Liver (tissue), 9 donors: Measurements from ENCODE around the gene PCDH9. TPM values are rescaled to one million over a fixed set of nuclear protein-coding genes. Genes with fewer than 3 reads are reported as not detected.

Experiments used
- DNase-seq: peaks from one replicate; pipeline ENCODE4 v3.0.0-alpha.2; 2017; ENCODE audit warnings: low spot score
- H3K27ac ChIP-seq, 2 donors: one replicate each; pipeline ENCODE4 v1.7.0; 2013; ENCODE audit warnings: inconsistent platforms in 2 of 2, low read length in 2 of 2, control low read depth in 1 of 2, low read depth in 1 of 2, mild to moderate bottlenecking in 1 of 2
- H3K27me3 ChIP-seq, 4 donors: one replicate each; pipeline versions ENCODE4 v1.6.1 to v1.7.0; 2013; ENCODE audit warnings: low read length in 3 of 4, inconsistent platforms in 1 of 4, mild to moderate bottlenecking in 1 of 4, moderate library complexity in 1 of 4; ENCODE audit not compliant: control insufficient read depth in 4 of 4, insufficient read depth in 4 of 4
- H3K36me3 ChIP-seq, 4 donors: one replicate each; pipeline versions ENCODE4 v1.6.1 to v1.7.0; 2013; ENCODE audit warnings: low read length in 3 of 4, mild to moderate bottlenecking in 3 of 4, low read depth in 1 of 4, moderate library complexity in 1 of 4; ENCODE audit not compliant: control insufficient read depth in 4 of 4, insufficient read depth in 3 of 4
- H3K4me1 ChIP-seq, 4 donors: one replicate each; pipeline versions ENCODE4 v1.6.1 to v1.7.0; 2013; ENCODE audit warnings: low read length in 3 of 4, mild to moderate bottlenecking in 3 of 4, moderate library complexity in 1 of 4; ENCODE audit not compliant: control insufficient read depth in 4 of 4, insufficient read depth in 4 of 4
- H3K4me3 ChIP-seq, 3 donors: one replicate each; pipeline versions ENCODE4 v1.6.1 to v1.7.0; 2013; ENCODE audit warnings: low read length in 3 of 3, control low read depth in 1 of 3, low read depth in 1 of 3, mild to moderate bottlenecking in 1 of 3
- H3K9ac ChIP-seq, 2 donors: one replicate each; pipeline ENCODE4 v1.7.0; 2013; ENCODE audit warnings: low read length in 2 of 2, mild to moderate bottlenecking in 2 of 2, moderate library complexity in 2 of 2, control low read depth in 1 of 2, low read depth in 1 of 2
- H3K9me3 ChIP-seq, 4 donors: one replicate each; pipeline versions ENCODE4 v1.6.1 to v1.7.0; 2013; ENCODE audit warnings: low read length in 3 of 4; ENCODE audit not compliant: control insufficient read depth in 4 of 4
- FOXA1 ChIP-seq: IDR thresholded peaks from 2 replicates; pipeline ENCODE4 v1.6.1; 2016; ENCODE audit warnings: antibody characterized with exemption
- FOXA2 ChIP-seq: IDR thresholded peaks from 2 replicates; pipeline ENCODE4 v1.6.1; 2016; ENCODE audit warnings: antibody characterized with exemption
- GABPA ChIP-seq, 2 donors: IDR thresholded peaks in 1 of 2; conservative IDR thresholded peaks in 1 of 2; 2 replicates each; pipeline ENCODE4 v1.6.1; 2016; ENCODE audit warnings: antibody characterized with exemption in 2 of 2, mild to moderate bottlenecking in 1 of 2, moderate library complexity in 1 of 2
- HNF4A ChIP-seq, 2 donors: conservative IDR thresholded peaks; 2 replicates each; pipeline ENCODE4 v1.6.1; 2016; ENCODE audit warnings: antibody characterized with exemption in 2 of 2, mild to moderate bottlenecking in 2 of 2
- HNF4G ChIP-seq: IDR thresholded peaks from 2 replicates; pipeline ENCODE4 v1.6.1; 2016; ENCODE audit warnings: antibody characterized with exemption
- JUND ChIP-seq, 2 donors: IDR thresholded peaks; 2 replicates each; pipeline ENCODE4 v1.6.1; 2016; ENCODE audit warnings: antibody characterized with exemption in 2 of 2
- NR2F2 ChIP-seq: IDR thresholded peaks from 2 replicates; pipeline ENCODE4 v1.6.1; 2016; ENCODE audit warnings: antibody characterized with exemption
- RAD21 ChIP-seq, 2 donors: IDR thresholded peaks; 2 replicates each; pipeline ENCODE4 v1.6.1; 2016; ENCODE audit warnings: antibody characterized with exemption in 2 of 2, mild to moderate bottlenecking in 2 of 2
- RXRA ChIP-seq, 2 donors: IDR thresholded peaks; 2 replicates each; pipeline ENCODE4 v1.6.1; 2017 to 2018; ENCODE audit warnings: antibody characterized with exemption in 2 of 2, mild to moderate bottlenecking in 1 of 2
- SP1 ChIP-seq: IDR thresholded peaks from 2 replicates; pipeline ENCODE4 v1.6.1; 2018; ENCODE audit warnings: antibody characterized with exemption, mild to moderate bottlenecking
- TAF1 ChIP-seq: conservative IDR thresholded peaks from 2 replicates; pipeline ENCODE4 v1.6.1; 2016; ENCODE audit warnings: antibody characterized with exemption, mild to moderate bottlenecking
- YY1 ChIP-seq: IDR thresholded peaks from 2 replicates; pipeline ENCODE4 v1.6.1; 2016; ENCODE audit warnings: antibody characterized with exemption, mild to moderate bottlenecking
- WGBS: extraction: QIAGEN DNeasy Blood & Tissue Kit; methylation state at CpG from one replicate; pipeline ENCODE4 v1.1.7; 2013; 5-methylcytosine and 5-hydroxymethylcytosine counted together
- polyA plus RNA-seq, 2 donors: library from polyadenylated mRNA; stranded (reverse) in 1 of 2; unstranded in 1 of 2; fragments of 200-250 nt in 1 of 2; fragments of >200 nt in 1 of 2; fragmentation: Nextera tagmentation in 1 of 2; extraction: Ambion mirVana in 1 of 2; gene quantifications; one replicate each; pipeline versions ENCODE4 v1.2.1 to v1.2.3, GENCODE V29; 2013 to 2015
- total RNA-seq, 2 donors: library from RNA; depleted of rRNA; stranded (reverse); fragments of >200 nt; gene quantifications; one replicate each; pipeline ENCODE4 v1.2.3, GENCODE V29; 2014
- TF ChIP-seq, protein P1 (sequence below): IDR thresholded peaks from 2 replicates; pipeline ENCODE4 v1.6.1; 2016; ENCODE audit warnings: antibody characterized with exemption, mild to moderate bottlenecking
- TF ChIP-seq, protein P2 (sequence below): IDR thresholded peaks from 2 replicates; pipeline ENCODE4 v1.6.1; 2016; ENCODE audit warnings: antibody characterized with exemption
- TF ChIP-seq, protein P3 (sequence below): IDR thresholded peaks from 2 replicates; pipeline ENCODE4 v1.6.1; 2016; ENCODE audit warnings: antibody characterized with exemption
- donor health status: healthy.
- donor health status: healthy.
- donor health status: healthy.
- donor health status: healthy.
- donor health status: healthy.

The PCDH9 gene
- total and polyA plus RNA-seq, 4 donors: 0.90 to 4.0 (median 2.2) TPM

DNA sequence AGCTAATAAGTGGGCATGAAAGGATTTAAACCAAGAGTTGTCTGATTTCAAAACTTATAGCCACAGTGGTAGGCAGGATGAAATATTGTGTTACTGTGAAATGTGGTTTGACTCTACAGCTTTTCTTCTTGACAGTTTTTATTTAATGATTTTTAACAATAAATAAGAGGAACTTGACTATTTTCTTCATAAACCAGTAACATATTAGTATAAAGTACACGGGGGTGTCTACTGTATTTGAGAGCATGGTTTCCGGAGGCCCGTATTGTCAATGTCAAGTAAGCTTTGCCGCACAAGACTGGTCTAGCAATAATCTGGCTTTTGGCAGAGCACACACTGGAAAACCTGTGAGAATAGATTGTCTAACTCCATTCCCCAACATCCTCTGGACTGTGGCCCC is 894.5 kb downstream of the PCDH9 start (continued):
- TF ChIP-seq, protein P1, sequence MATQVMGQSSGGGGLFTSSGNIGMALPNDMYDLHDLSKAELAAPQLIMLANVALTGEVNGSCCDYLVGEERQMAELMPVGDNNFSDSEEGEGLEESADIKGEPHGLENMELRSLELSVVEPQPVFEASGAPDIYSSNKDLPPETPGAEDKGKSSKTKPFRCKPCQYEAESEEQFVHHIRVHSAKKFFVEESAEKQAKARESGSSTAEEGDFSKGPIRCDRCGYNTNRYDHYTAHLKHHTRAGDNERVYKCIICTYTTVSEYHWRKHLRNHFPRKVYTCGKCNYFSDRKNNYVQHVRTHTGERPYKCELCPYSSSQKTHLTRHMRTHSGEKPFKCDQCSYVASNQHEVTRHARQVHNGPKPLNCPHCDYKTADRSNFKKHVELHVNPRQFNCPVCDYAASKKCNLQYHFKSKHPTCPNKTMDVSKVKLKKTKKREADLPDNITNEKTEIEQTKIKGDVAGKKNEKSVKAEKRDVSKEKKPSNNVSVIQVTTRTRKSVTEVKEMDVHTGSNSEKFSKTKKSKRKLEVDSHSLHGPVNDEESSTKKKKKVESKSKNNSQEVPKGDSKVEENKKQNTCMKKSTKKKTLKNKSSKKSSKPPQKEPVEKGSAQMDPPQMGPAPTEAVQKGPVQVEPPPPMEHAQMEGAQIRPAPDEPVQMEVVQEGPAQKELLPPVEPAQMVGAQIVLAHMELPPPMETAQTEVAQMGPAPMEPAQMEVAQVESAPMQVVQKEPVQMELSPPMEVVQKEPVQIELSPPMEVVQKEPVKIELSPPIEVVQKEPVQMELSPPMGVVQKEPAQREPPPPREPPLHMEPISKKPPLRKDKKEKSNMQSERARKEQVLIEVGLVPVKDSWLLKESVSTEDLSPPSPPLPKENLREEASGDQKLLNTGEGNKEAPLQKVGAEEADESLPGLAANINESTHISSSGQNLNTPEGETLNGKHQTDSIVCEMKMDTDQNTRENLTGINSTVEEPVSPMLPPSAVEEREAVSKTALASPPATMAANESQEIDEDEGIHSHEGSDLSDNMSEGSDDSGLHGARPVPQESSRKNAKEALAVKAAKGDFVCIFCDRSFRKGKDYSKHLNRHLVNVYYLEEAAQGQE: no peak
- no peak for TF ChIP-seq JUND (IDR thresholded peaks at IDR 0.05)
- TF ChIP-seq HNF4A (conservative IDR thresholded peaks at IDR 0.05): no peak

DNA sequence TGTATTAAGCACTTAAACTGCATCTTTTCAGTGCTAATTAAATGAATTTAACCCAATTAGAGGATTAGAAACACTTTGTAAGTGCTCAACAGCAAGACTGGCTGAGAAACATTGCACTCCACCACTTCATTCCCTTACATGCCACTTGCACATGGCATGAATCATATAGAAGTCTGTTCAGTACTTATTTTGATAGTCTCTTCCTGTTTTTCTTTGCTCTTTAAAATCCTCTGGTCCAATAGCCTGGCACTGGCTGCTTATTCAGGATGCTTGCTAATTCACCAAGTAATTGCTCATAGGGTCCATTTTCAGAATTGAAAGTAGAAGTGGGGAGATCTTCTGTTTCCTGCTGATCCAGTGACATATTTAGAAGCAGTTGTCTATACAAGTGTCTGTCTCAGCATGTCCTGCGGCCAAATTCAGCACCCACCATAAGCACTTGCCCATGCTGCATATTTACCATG is 900.1 kb downstream of the PCDH9 start:
- H3K36me3 ChIP-seq: no peaks in the 10 kb centered on the region
- TF ChIP-seq RAD21 (IDR thresholded peaks at IDR 0.05): no peak
- TF ChIP-seq, protein P2, sequence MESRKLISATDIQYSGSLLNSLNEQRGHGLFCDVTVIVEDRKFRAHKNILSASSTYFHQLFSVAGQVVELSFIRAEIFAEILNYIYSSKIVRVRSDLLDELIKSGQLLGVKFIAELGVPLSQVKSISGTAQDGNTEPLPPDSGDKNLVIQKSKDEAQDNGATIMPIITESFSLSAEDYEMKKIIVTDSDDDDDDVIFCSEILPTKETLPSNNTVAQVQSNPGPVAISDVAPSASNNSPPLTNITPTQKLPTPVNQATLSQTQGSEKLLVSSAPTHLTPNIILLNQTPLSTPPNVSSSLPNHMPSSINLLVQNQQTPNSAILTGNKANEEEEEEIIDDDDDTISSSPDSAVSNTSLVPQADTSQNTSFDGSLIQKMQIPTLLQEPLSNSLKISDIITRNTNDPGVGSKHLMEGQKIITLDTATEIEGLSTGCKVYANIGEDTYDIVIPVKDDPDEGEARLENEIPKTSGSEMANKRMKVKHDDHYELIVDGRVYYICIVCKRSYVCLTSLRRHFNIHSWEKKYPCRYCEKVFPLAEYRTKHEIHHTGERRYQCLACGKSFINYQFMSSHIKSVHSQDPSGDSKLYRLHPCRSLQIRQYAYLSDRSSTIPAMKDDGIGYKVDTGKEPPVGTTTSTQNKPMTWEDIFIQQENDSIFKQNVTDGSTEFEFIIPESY: no peak
- TF ChIP-seq, protein P3, sequence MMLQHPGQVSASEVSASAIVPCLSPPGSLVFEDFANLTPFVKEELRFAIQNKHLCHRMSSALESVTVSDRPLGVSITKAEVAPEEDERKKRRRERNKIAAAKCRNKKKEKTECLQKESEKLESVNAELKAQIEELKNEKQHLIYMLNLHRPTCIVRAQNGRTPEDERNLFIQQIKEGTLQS: no peak
- no peak for TF ChIP-seq FOXA1
- no peak for TF ChIP-seq TAF1
- TF ChIP-seq SP1: no peak
- TF ChIP-seq JUND (IDR thresholded peaks at IDR 0.05): no peak
- no peak overlapping the region for H3K27ac ChIP-seq
- H3K9ac ChIP-seq: no peak overlapping the region
- H3K9me3 ChIP-seq: no peaks in the 10 kb centered on the region
- no peak overlapping the region for H3K4me3 ChIP-seq
- H3K27me3 ChIP-seq: no peaks in the 10 kb centered on the region
- no peak for DNase-seq
- WGBS: 64% methylated on average over 1 of the region's 1 CpG
- H3K4me1 ChIP-seq: no peaks in the 10 kb centered on the region

DNA sequence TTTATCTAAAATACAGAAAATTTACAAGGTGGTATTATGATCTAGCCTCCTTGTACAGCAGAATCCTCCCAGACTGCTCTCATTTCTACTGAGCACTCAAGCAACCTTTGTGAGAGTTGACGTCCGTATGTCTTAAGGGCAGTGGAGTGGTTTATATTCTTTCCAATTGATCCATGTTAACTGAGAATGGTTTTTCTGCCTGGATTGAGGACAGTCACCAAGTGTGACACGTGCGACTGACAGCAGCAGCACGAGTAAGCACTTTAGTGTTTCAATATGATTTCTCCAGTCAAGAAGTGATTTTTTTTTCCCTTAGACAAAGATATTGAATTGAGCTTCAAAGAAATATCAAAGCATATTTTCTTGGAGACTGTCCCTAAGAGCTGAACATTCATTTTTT is 901.7 kb downstream of the PCDH9 start:
- Histone ChIP-seq H3K9me3 (no peaks in the 10 kb centered on the region), H3K4me3 (no peak overlapping the region), H3K27me3 (peaks cover 0 to 4% (median 0%) of the 10 kb centered on the region in 4 donors), H3K27ac (no peak overlapping the region), H3K9ac (no peak overlapping the region), H3K4me1 (no peaks in the 10 kb centered on the region), H3K36me3 (no peaks in the 10 kb centered on the region)
- 70% methylated on average over 5 of the region's 5 CpGs for WGBS
- DNase-seq: no peak
- TF ChIP-seq FOXA1 (no peak), SP1 (no peak), HNF4G (no peak), RAD21 (IDR thresholded peaks at IDR 0.05) (no peak), JUND (IDR thresholded peaks at IDR 0.05) (no peak), HNF4A (conservative IDR thresholded peaks at IDR 0.05) (no peak), RXRA (IDR thresholded peaks at IDR 0.05) (no peak), TAF1 (no peak), GABPA (IDR thresholded peaks at IDR 0.05 in 1 of 2, conservative IDR thresholded peaks at IDR 0.05 in 1 of 2) (no peak), FOXA2 (no peak), YY1 (no peak), NR2F2 (no peak)
- TF ChIP-seq, protein P1: no peak
- TF ChIP-seq, protein P2: no peak
